Measurements from ENCODE around the gene POLR1H. TPM values are rescaled to one million over a fixed set of nuclear protein-coding genes. Genes with fewer than 3 reads are reported as not detected.

Gene POLR1H
- total and polyA plus RNA-seq, 2 experiments from 2014 or later = 28.1 to 93.6 TPM

- no peaks in the 10 kb centered on the region for H3K9me2 ChIP-seq (ENCODE audit: insufficient read depth)
- no peaks in the 10 kb centered on the region for H3K9me3 Mint-ChIP-seq
- H3K36me3 ChIP-seq (ENCODE audit: insufficient read depth) = no peaks in the 10 kb centered on the region
- no peaks in the 10 kb centered on the region for H3K4me1 ChIP-seq (ENCODE audit: insufficient read depth)
- H2AFZ ChIP-seq = no peak overlapping the region
- H3K4me3 ChIP-seq = no peak overlapping the region
- H3K36me3 Mint-ChIP-seq (ENCODE audit: low read depth) = no peaks in the 10 kb centered on the region
- no peak for ATAC-seq
- no peaks in the 10 kb centered on the region for H3F3A ChIP-seq (replicated peaks; ENCODE audit: low read depth)
- no peaks in the 10 kb centered on the region for H4K20me1 ChIP-seq (replicated peaks; ENCODE audit: insufficient read depth)
- no peak overlapping the region for H3K27ac ChIP-seq (ENCODE audit: low read depth)
- no peaks in the 10 kb centered on the region for H3K27me3 ChIP-seq (ENCODE audit: insufficient read depth)
- DNase-seq (ENCODE audit: low spot score) = no peak
- no peak for TF ChIP-seq CREB1 (CRISPR knock-in tag; IDR thresholded peaks at IDR 0.05; ENCODE audit: low read depth)
- TF ChIP-seq POLR2AphosphoS5 (IDR thresholded peaks at IDR 0.05; ENCODE audit: low read depth) = no peak
- no peak for TF ChIP-seq ZNF331 (CRISPR knock-in tag; IDR thresholded peaks at IDR 0.05; ENCODE audit: low read depth)
- TF ChIP-seq, protein P1, sequence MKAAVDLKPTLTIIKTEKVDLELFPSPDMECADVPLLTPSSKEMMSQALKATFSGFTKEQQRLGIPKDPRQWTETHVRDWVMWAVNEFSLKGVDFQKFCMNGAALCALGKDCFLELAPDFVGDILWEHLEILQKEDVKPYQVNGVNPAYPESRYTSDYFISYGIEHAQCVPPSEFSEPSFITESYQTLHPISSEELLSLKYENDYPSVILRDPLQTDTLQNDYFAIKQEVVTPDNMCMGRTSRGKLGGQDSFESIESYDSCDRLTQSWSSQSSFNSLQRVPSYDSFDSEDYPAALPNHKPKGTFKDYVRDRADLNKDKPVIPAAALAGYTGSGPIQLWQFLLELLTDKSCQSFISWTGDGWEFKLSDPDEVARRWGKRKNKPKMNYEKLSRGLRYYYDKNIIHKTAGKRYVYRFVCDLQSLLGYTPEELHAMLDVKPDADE (IDR thresholded peaks at IDR 0.05) = no peak
- TF ChIP-seq NANOG (IDR thresholded peaks at IDR 0.05; ENCODE audit: borderline replicate concordance) = no peak
- TF ChIP-seq EZH2phosphoT487 (IDR thresholded peaks at IDR 0.05; ENCODE audit: unreplicated experiment) = no peak
- H3K27ac Mint-ChIP-seq = no peak overlapping the region
- no peak overlapping the region for H3K4me2 ChIP-seq
- H3K4me3 Mint-ChIP-seq = no peak overlapping the region
- no peaks in the 10 kb centered on the region for H3K79me2 ChIP-seq (replicated peaks; ENCODE audit: insufficient read depth)
- H3K4me1 Mint-ChIP-seq = no peaks in the 10 kb centered on the region
- no peaks in the 10 kb centered on the region for H3K27me3 Mint-ChIP-seq (ENCODE audit: insufficient read depth, low read depth, poor library complexity)
Observed at GRCh38 chr6:30019819-30020218, 41.2 kb upstream of the POLR1H start.

- H3K9me3 Mint-ChIP-seq = no peaks in the 10 kb centered on the region
- Histone ChIP-seq H3K4me2 (no peak overlapping the region), H3K27ac (ENCODE audit: low read depth) (no peak overlapping the region), H2AFZ (no peak overlapping the region), H3F3A (replicated peaks; ENCODE audit: low read depth) (no peaks in the 10 kb centered on the region), H3K4me3 (no peak overlapping the region), H3K27me3 (ENCODE audit: insufficient read depth) (no peaks in the 10 kb centered on the region), H3K9me2 (ENCODE audit: insufficient read depth) (no peaks in the 10 kb centered on the region), H3K36me3 (ENCODE audit: insufficient read depth) (no peaks in the 10 kb centered on the region), H4K20me1 (replicated peaks; ENCODE audit: insufficient read depth) (no peaks in the 10 kb centered on the region), H3K4me1 (ENCODE audit: insufficient read depth) (no peaks in the 10 kb centered on the region), H3K79me2 (replicated peaks; ENCODE audit: insufficient read depth) (no peaks in the 10 kb centered on the region)
- no peaks in the 10 kb centered on the region for H3K4me1 Mint-ChIP-seq
- no peaks in the 10 kb centered on the region for H3K36me3 Mint-ChIP-seq (ENCODE audit: low read depth)
- no peak overlapping the region; the same call in 1 of the 2 replicates for H3K27ac Mint-ChIP-seq
- DNase-seq (ENCODE audit: low spot score) (no peak), ATAC-seq (no peak)
- H3K4me3 Mint-ChIP-seq = no peak overlapping the region
- TF ChIP-seq EZH2phosphoT487 (IDR thresholded peaks at IDR 0.05; ENCODE audit: unreplicated experiment) = no peak
- TF ChIP-seq ZNF331 (CRISPR knock-in tag; IDR thresholded peaks at IDR 0.05; ENCODE audit: low read depth) = no peak
- H3K27me3 Mint-ChIP-seq (ENCODE audit: insufficient read depth, low read depth, poor library complexity) = no peaks in the 10 kb centered on the region
Observed at GRCh38 chr6:30020626-30021025, 40.4 kb upstream of the POLR1H start.

DNA sequence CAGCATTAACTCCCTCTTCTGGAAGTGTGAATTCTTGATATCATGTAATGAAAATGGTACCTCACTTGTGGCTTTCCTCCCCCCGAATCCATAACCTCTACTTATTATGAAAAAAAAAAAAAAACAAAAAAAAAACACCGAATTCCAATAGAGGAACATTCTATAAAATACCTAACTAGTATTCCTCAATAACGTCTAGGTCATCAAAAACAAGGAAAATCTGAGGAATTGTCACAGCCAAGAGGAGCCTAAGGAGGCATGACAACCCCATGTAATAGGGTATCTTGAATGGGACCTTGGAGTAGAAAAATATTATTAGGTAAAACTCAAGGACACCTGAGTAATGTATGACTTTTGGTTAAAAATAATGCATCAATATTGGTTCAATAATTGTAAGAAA, 38.9 kb upstream of the POLR1H start:
- no peaks in the 10 kb centered on the region for H3K9me2 ChIP-seq (ENCODE audit: insufficient read depth)
- H3K4me3 ChIP-seq = no peak overlapping the region
- Mint-ChIP-seq H3K27me3 (ENCODE audit: insufficient read depth, low read depth, poor library complexity) (no peaks in the 10 kb centered on the region), H3K4me3 (no peak overlapping the region), H3K27ac (no peak overlapping the region), H3K9me3 (no peaks in the 10 kb centered on the region), H3K4me1 (no peaks in the 10 kb centered on the region), H3K36me3 (ENCODE audit: low read depth) (no peaks in the 10 kb centered on the region)
- H3K36me3 ChIP-seq (ENCODE audit: insufficient read depth) = no peaks in the 10 kb centered on the region
- no peak overlapping the region for H2AFZ ChIP-seq
- ATAC-seq (no peak), DNase-seq (ENCODE audit: low spot score) (no peak)
- H3K79me2 ChIP-seq (replicated peaks; ENCODE audit: insufficient read depth) = no peaks in the 10 kb centered on the region
- no peaks in the 10 kb centered on the region for H3K27me3 ChIP-seq (ENCODE audit: insufficient read depth)
- no peak overlapping the region for H3K27ac ChIP-seq (ENCODE audit: low read depth)
- H3K4me2 ChIP-seq = no peak overlapping the region
- H4K20me1 ChIP-seq (replicated peaks; ENCODE audit: insufficient read depth) = no peaks in the 10 kb centered on the region
- H3K4me1 ChIP-seq (ENCODE audit: insufficient read depth) = no peaks in the 10 kb centered on the region
- no peaks in the 10 kb centered on the region for H3F3A ChIP-seq (replicated peaks; ENCODE audit: low read depth)
- TF ChIP-seq, protein P1 (IDR thresholded peaks at IDR 0.05) = no peak
- TF ChIP-seq EZH2 (IDR thresholded peaks at IDR 0.05; ENCODE audit: low read depth, unreplicated experiment) (no peak), CREB1 (CRISPR knock-in tag; IDR thresholded peaks at IDR 0.05; ENCODE audit: low read depth) (no peak), REST (IDR thresholded peaks at IDR 0.05; ENCODE audit: unreplicated experiment) (no peak), EZH2phosphoT487 (IDR thresholded peaks at IDR 0.05; ENCODE audit: unreplicated experiment) (no peak), STAT1 (IDR thresholded peaks at IDR 0.05; ENCODE audit: unreplicated experiment) (no peak), ZNF114 (CRISPR knock-in tag; IDR thresholded peaks at IDR 0.05) (no peak), POLR2AphosphoS5 (IDR thresholded peaks at IDR 0.05; ENCODE audit: low read depth) (no peak), NANOG (IDR thresholded peaks at IDR 0.05; ENCODE audit: borderline replicate concordance) (no peak)
- TF ChIP-seq, protein P2, sequence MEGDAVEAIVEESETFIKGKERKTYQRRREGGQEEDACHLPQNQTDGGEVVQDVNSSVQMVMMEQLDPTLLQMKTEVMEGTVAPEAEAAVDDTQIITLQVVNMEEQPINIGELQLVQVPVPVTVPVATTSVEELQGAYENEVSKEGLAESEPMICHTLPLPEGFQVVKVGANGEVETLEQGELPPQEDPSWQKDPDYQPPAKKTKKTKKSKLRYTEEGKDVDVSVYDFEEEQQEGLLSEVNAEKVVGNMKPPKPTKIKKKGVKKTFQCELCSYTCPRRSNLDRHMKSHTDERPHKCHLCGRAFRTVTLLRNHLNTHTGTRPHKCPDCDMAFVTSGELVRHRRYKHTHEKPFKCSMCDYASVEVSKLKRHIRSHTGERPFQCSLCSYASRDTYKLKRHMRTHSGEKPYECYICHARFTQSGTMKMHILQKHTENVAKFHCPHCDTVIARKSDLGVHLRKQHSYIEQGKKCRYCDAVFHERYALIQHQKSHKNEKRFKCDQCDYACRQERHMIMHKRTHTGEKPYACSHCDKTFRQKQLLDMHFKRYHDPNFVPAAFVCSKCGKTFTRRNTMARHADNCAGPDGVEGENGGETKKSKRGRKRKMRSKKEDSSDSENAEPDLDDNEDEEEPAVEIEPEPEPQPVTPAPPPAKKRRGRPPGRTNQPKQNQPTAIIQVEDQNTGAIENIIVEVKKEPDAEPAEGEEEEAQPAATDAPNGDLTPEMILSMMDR (conservative IDR thresholded peaks at IDR 0.05; ENCODE audit: low read depth in 2 of 2) = no peak

Data from GM23338 (cell line).